HL-60 (cell line): Measurements from ENCODE around the gene MRM2.

Experiments used
- GABPA ChIP-seq: IDR thresholded peaks from 2 replicates; pipeline ENCODE4 v1.6.1; 2012; ENCODE audit warnings: low read depth
- POLR2AphosphoS5 ChIP-seq: IDR thresholded peaks from 2 replicates; pipeline ENCODE4 v1.6.1; 2012; ENCODE audit warnings: low read depth
- SPI1 ChIP-seq: IDR thresholded peaks from 2 replicates; pipeline ENCODE4 v1.6.1; 2012; ENCODE audit warnings: low read depth, mild to moderate bottlenecking, borderline replicate concordance
- TF ChIP-seq, protein P1 (sequence below): IDR thresholded peaks from one replicate; pipeline ENCODE4 v1.5.1; 2011; ENCODE audit warnings: low read length, control low read depth, inconsistent platforms; ENCODE audit not compliant: insufficient read depth
- TF ChIP-seq, protein P2 (sequence below): IDR thresholded peaks from 2 replicates; pipeline ENCODE4 v1.6.1; 2012; ENCODE audit warnings: low read depth; ENCODE audit not compliant: insufficient replicate concordance

DNA sequence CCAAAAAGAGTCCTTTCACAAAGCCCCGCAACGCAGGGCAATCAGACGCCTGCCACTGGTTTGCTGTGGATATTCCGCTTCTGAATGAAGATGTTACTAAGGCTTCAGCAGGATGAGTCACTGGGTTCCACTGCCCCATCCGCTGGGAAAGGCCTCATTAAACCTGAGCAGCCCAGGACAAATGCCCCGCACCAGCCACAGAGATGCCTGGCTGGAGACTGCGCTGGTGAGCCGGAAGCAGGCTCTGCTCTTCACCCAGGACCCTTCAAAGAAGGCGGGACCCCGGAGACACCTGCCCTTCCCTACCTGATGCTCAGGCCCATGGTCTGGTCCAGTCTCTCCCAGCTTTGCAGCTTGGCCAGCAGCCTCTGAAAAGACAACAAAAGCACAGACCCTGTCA, 29.1 kb downstream of the MRM2 start:
- TF ChIP-seq, protein P1, sequence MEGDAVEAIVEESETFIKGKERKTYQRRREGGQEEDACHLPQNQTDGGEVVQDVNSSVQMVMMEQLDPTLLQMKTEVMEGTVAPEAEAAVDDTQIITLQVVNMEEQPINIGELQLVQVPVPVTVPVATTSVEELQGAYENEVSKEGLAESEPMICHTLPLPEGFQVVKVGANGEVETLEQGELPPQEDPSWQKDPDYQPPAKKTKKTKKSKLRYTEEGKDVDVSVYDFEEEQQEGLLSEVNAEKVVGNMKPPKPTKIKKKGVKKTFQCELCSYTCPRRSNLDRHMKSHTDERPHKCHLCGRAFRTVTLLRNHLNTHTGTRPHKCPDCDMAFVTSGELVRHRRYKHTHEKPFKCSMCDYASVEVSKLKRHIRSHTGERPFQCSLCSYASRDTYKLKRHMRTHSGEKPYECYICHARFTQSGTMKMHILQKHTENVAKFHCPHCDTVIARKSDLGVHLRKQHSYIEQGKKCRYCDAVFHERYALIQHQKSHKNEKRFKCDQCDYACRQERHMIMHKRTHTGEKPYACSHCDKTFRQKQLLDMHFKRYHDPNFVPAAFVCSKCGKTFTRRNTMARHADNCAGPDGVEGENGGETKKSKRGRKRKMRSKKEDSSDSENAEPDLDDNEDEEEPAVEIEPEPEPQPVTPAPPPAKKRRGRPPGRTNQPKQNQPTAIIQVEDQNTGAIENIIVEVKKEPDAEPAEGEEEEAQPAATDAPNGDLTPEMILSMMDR = no peak
- TF ChIP-seq POLR2AphosphoS5 (no peak), GABPA (no peak), SPI1 (no peak)
- TF ChIP-seq, protein P2, sequence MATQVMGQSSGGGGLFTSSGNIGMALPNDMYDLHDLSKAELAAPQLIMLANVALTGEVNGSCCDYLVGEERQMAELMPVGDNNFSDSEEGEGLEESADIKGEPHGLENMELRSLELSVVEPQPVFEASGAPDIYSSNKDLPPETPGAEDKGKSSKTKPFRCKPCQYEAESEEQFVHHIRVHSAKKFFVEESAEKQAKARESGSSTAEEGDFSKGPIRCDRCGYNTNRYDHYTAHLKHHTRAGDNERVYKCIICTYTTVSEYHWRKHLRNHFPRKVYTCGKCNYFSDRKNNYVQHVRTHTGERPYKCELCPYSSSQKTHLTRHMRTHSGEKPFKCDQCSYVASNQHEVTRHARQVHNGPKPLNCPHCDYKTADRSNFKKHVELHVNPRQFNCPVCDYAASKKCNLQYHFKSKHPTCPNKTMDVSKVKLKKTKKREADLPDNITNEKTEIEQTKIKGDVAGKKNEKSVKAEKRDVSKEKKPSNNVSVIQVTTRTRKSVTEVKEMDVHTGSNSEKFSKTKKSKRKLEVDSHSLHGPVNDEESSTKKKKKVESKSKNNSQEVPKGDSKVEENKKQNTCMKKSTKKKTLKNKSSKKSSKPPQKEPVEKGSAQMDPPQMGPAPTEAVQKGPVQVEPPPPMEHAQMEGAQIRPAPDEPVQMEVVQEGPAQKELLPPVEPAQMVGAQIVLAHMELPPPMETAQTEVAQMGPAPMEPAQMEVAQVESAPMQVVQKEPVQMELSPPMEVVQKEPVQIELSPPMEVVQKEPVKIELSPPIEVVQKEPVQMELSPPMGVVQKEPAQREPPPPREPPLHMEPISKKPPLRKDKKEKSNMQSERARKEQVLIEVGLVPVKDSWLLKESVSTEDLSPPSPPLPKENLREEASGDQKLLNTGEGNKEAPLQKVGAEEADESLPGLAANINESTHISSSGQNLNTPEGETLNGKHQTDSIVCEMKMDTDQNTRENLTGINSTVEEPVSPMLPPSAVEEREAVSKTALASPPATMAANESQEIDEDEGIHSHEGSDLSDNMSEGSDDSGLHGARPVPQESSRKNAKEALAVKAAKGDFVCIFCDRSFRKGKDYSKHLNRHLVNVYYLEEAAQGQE = no peak
